B cell (primary cell): Measurements from ENCODE around the gene CTCF. TPM values are rescaled to one million over a fixed set of nuclear protein-coding genes. Genes with fewer than 3 reads are reported as not detected.

Source experiments
- ATAC-seq: fragments of 200-7000 bp; cut with Tn5 transposase; one replicate; pipeline ENCODE4 v1.10.0; 2021; ENCODE audit warnings: low read depth, mild to moderate bottlenecking, moderate number of reproducible peaks, moderate library complexity
- CTCF ChIA-PET: fragments of 350-600 bp; sonication (Branson Sonifier 250); formaldehyde crosslinking; loops from one replicate; lab custom pipeline; 2021; ENCODE audit warnings: antibody characterized with exemption, inconsistent platforms; lab: Charles Lee
- POLR2A ChIA-PET: fragments of 350-600 bp; sonication (Branson Sonifier 250); formaldehyde crosslinking; loops from one replicate; lab custom pipeline; 2021; ENCODE audit warnings: antibody characterized with exemption; lab: Charles Lee
- DNase-seq: peaks from one replicate; pipeline ENCODE4 v3.0.0; 2013
- H2AFZ ChIP-seq: 2 replicates; pipeline ENCODE4 v1.6.1; 2012; ENCODE audit warnings: mild to moderate bottlenecking, low read depth, low read length; ENCODE audit not compliant: insufficient read depth, poor library complexity, severe bottlenecking
- H3K27ac ChIP-seq, 2 donors: 1 replicate in 1 of 2; 2 replicates in 1 of 2; pipeline ENCODE4 v1.5.1; 2012 to 2013; ENCODE audit warnings: low read length in 2 of 2, mild to moderate bottlenecking in 2 of 2, moderate library complexity in 1 of 2
- H3K27me3 ChIP-seq, 4 experiments: fragments of 200-600 bp in 1 of 4; sonication (generic) in 1 of 4; replicated peaks in 1 of 4; 1 replicate in 2 of 4; 2 replicates in 2 of 4; pipeline versions ENCODE4 v1.6.1 to v1.7.0; 2013 to 2016; ENCODE audit warnings: low read length in 3 of 4, mild to moderate bottlenecking in 2 of 4, mixed read lengths in 1 of 4, moderate library complexity in 1 of 4; ENCODE audit not compliant: insufficient read depth in 4 of 4, control insufficient read depth in 3 of 4; ENCODE audit errors: control extremely low read depth in 1 of 4
- H3K36me3 ChIP-seq, 2 experiments: replicated peaks in 1 of 2; 1 replicate in 1 of 2; 2 replicates in 1 of 2; pipeline versions ENCODE4 v1.6.1 to v1.7.1; 2013; ENCODE audit warnings: low read length in 1 of 2; ENCODE audit not compliant: insufficient read depth in 2 of 2, control insufficient read depth in 1 of 2; ENCODE audit errors: control extremely low read depth in 1 of 2, extremely low read depth in 1 of 2
- H3K4me1 ChIP-seq, 2 donors: fragments of 200-600 bp in 1 of 2; sonication (generic) in 1 of 2; 1 replicate in 1 of 2; 2 replicates in 1 of 2; pipeline versions ENCODE4 v1.5.1 to v1.6.1; 2013 to 2017; ENCODE audit warnings: low read length in 2 of 2; ENCODE audit not compliant: control insufficient read depth in 2 of 2, insufficient read depth in 2 of 2
- H3K4me2 ChIP-seq: replicated peaks from 2 replicates; pipeline ENCODE3; 2012; ENCODE audit warnings: mild to moderate bottlenecking, low read depth, low read length; ENCODE audit not compliant: poor library complexity, severe bottlenecking
- H3K4me3 ChIP-seq, 5 experiments: fragments of 200-600 bp in 1 of 5; sonication (generic) in 1 of 5; 1 replicate in 3 of 5; 2 replicates in 2 of 5; pipeline versions ENCODE4 v1.5.1 to v1.7.0; 2011 to 2016; ENCODE audit warnings: low read length in 4 of 5, mild to moderate bottlenecking in 4 of 5, low read depth in 2 of 5, control low read depth in 1 of 5, moderate library complexity in 1 of 5; ENCODE audit not compliant: insufficient read depth in 1 of 5; ENCODE audit errors: control extremely low read depth in 1 of 5, extremely low read depth in 1 of 5
- H3K79me2 ChIP-seq: fragments of 200-600 bp; sonication (generic); one replicate; pipeline ENCODE4 v1.6.0; 2016; ENCODE audit warnings: low read length; ENCODE audit not compliant: control insufficient read depth, insufficient read depth
- H3K9ac ChIP-seq: fragments of 200-600 bp; sonication (generic); 2 replicates; pipeline ENCODE4 v1.6.1; 2017; ENCODE audit warnings: mild to moderate bottlenecking, low read length, moderate library complexity
- H3K9me3 ChIP-seq, 3 donors: one replicate each; pipeline versions ENCODE4 v1.6.1 to v1.7.1; 2013; ENCODE audit warnings: low read length in 2 of 3; ENCODE audit not compliant: control insufficient read depth in 2 of 3, insufficient read depth in 1 of 3; ENCODE audit errors: control extremely low read depth in 1 of 3
- H4K20me1 ChIP-seq: 2 replicates; pipeline ENCODE4 v1.6.0; 2012; ENCODE audit warnings: mild to moderate bottlenecking, low read length; ENCODE audit not compliant: insufficient read depth, control insufficient read depth, poor library complexity, severe bottlenecking
- H3K27ac Mint-ChIP-seq: one replicate; pipeline ENCODE4 v1.8.0; 2021; ENCODE audit warnings: mixed read lengths
- H3K27me3 Mint-ChIP-seq: one replicate; pipeline ENCODE4 v1.8.0; 2021; ENCODE audit warnings: mixed read lengths
- H3K4me1 Mint-ChIP-seq: one replicate; pipeline ENCODE4 v1.8.0; 2021; ENCODE audit warnings: mixed read lengths
- H3K4me3 Mint-ChIP-seq: one replicate; pipeline ENCODE4 v1.8.0; 2021; ENCODE audit warnings: mixed read lengths
- H3K9me3 Mint-ChIP-seq: one replicate; pipeline ENCODE4 v1.8.0; 2022; ENCODE audit warnings: mixed read lengths; ENCODE audit not compliant: insufficient read depth
- CTCF ChIP-seq: fragments of 200-600 bp; IDR thresholded peaks from one replicate; pipeline ENCODE4 v1.8.0; 2022; ENCODE audit warnings: antibody characterized with exemption, mild to moderate bottlenecking
- EZH2 ChIP-seq: IDR thresholded peaks from 2 replicates; pipeline ENCODE4 v1.6.1; 2012; ENCODE audit warnings: borderline replicate concordance, low read depth, mild to moderate bottlenecking, moderate library complexity, low read length; ENCODE audit not compliant: insufficient read depth, poor library complexity, severe bottlenecking
- WGBS: methylation state at CpG from one replicate; pipeline ENCODE4 v1.1.5; 2013; ENCODE audit warnings: missing lambda C conversion rate; ENCODE audit not compliant: insufficient coverage; 5-methylcytosine and 5-hydroxymethylcytosine counted together
- intact Hi-C: fragments of 100-400 bp; cut with micrococcal nuclease; formaldehyde crosslinking; loops from one replicate; pipeline ENCODE4 v1.10.0; 2022
- polyA plus RNA-seq: library from polyadenylated mRNA; depleted of rRNA; stranded (reverse); fragments of >200 nt; gene quantifications from 2 replicates; pipeline ENCODE4 v1.2.3, GENCODE V29; 2012
- total RNA-seq, 2 donors: library from RNA; stranded (reverse); fragments of 120-200 nt in 1 of 2; gene quantifications; 1 replicate in 1 of 2; 2 replicates in 1 of 2; pipeline versions ENCODE4 v1.2.3 to v1.2.4, GENCODE V29; 2013 to 2022

Gene CTCF
- total and polyA plus RNA-seq, 2 donors (not counting 1 experiment from before 2014, with no cell fraction given), result 42.7 to 78.4 TPM

GRCh38 chr16:67565470-67566100 is 3.3 kb downstream of the CTCF start:
- Histone ChIP-seq H4K20me1 (peaks cover 35% of the 10 kb centered on the region), H3K79me2 (peaks cover 73% of the 10 kb centered on the region), H3K27ac (peak overlapping the region; percentile 60 to 62), H3K27me3 (no peaks in the 10 kb centered on the region), H3K9ac (peak overlapping the region; percentile 32), H2AFZ (no peak overlapping the region), H3K9me3 (no peaks in the 10 kb centered on the region), H3K4me2 (peak overlapping the region; percentile 86), H3K4me1 (peaks cover 42 to 53% of the 10 kb centered on the region in 2 donors), H3K36me3 (no peaks in the 10 kb centered on the region), H3K4me3 (no peak overlapping the region)
- no peaks in the 10 kb centered on the region for H3K9me3 Mint-ChIP-seq
- H3K27ac Mint-ChIP-seq, result peak overlapping the region; percentile 87
- DNase-seq (peak; percentile 27), ATAC-seq (no peak)
- intact Hi-C loops, result loop anchor here (5.0 kb wide), 1 partner anchor 42 kb away; no protein-coding TSS in a partner anchor
- ChIA-PET POLR2A (interaction anchor here (0.7 to 2.1 kb wide), 2 partner anchors 18 to 48 kb away, joined by 4 to 12 read pairs; no protein-coding TSS in a partner anchor), CTCF (interaction anchor here (0.6 to 11.4 kb wide), 7 partner anchors 16 to 227 kb away, joined by 3 to 407 read pairs (median 4); partner anchors contain the start of gene CARMIL2)
- H3K4me3 Mint-ChIP-seq, result peak overlapping the region; percentile 86
- H3K27me3 Mint-ChIP-seq, result no peaks in the 10 kb centered on the region
- no peak for TF ChIP-seq EZH2
- TF ChIP-seq CTCF, result no peak
- WGBS, result 0% methylated on average over 1 of the region's 8 CpGs
- peaks cover 49% of the 10 kb centered on the region for H3K4me1 Mint-ChIP-seq

- CTCF ChIA-PET, result interaction anchor here (0.6 to 1.7 kb wide), 5 partner anchors 16 to 100 kb away, joined by 3 to 5 read pairs (median 3); no protein-coding TSS in a partner anchor
Observed at GRCh38 chr16:67571464-67571863, 9.1 kb downstream of the CTCF start.

More at GRCh38 chr16:67571464-67571863, 9.1 kb downstream of the CTCF start:
- Mint-ChIP-seq H3K27me3 (no peaks in the 10 kb centered on the region), H3K4me1 (peaks cover 20% of the 10 kb centered on the region), H3K9me3 (no peaks in the 10 kb centered on the region), H3K27ac (no peak overlapping the region), H3K4me3 (no peak overlapping the region)
- no peak overlapping the region for H3K4me2 ChIP-seq
- ATAC-seq (no peak), DNase-seq (no peak)
- no peak overlapping the region for H3K4me3 ChIP-seq
- no peaks in the 10 kb centered on the region for H3K9me3 ChIP-seq
- WGBS, result no CpG with 5 or more reads among the region's 2 CpGs
- H3K27ac ChIP-seq, result no peak overlapping the region
- intact Hi-C loops, result no loop called here
- H3K79me2 ChIP-seq, result peaks cover 98% of the 10 kb centered on the region
- no peak overlapping the region for H2AFZ ChIP-seq
- H4K20me1 ChIP-seq, result peaks cover 65% of the 10 kb centered on the region
- POLR2A ChIA-PET, result interaction anchor here (1.2 kb wide), 1 partner anchor 24 kb away, joined by 3 read pairs; no protein-coding TSS in a partner anchor
- peaks cover 11 to 18% of the 10 kb centered on the region in 2 donors for H3K4me1 ChIP-seq
- peaks cover 0 to 40% of the 10 kb centered on the region in 2 experiments for H3K36me3 ChIP-seq
- no peak overlapping the region for H3K9ac ChIP-seq
- no peaks in the 10 kb centered on the region for H3K27me3 ChIP-seq
- TF ChIP-seq CTCF, result no peak
